HepG2 (cell line): ENCODE measurements around the gene SSNA1. TPM values are rescaled to one million over a fixed set of nuclear protein-coding genes. Genes with fewer than 3 reads are reported as not detected.

ENCODE experiments used
- BCLAF1 ChIP-seq: fragments of 450-650 bp; IDR thresholded peaks from 2 replicates; pipeline ENCODE4 v1.6.1; 2017; ENCODE audit warnings: mild to moderate bottlenecking
- BRCA1 ChIP-seq: sonication (generic); formaldehyde crosslinking; IDR thresholded peaks from 2 replicates; pipeline ENCODE4 v1.4.0; 2020; ENCODE audit warnings: missing genetic modification reagents
- ELF4 ChIP-seq: sonication (generic); formaldehyde crosslinking; IDR thresholded peaks from 2 replicates; pipeline ENCODE4 v1.5.0; 2020; ENCODE audit warnings: missing genetic modification reagents, mild to moderate bottlenecking, moderate library complexity, borderline replicate concordance
- MTA3 ChIP-seq: sonication (generic); formaldehyde crosslinking; IDR thresholded peaks from 2 replicates; pipeline ENCODE4 v1.4.0; 2020; ENCODE audit warnings: missing genetic modification reagents
- MXD4 ChIP-seq: IDR thresholded peaks from 2 replicates; pipeline ENCODE4 v1.6.1; 2016; ENCODE audit warnings: mild to moderate bottlenecking, missing biosample characterization, missing genetic modification reagents
- NFE2 ChIP-seq: sonication (generic); formaldehyde crosslinking; IDR thresholded peaks from 2 replicates; pipeline ENCODE4 v1.4.0; 2020; ENCODE audit warnings: missing genetic modification reagents
- PHF20 ChIP-seq: sonication (generic); formaldehyde crosslinking; IDR thresholded peaks from 2 replicates; pipeline ENCODE4 v1.5.0; 2020; ENCODE audit warnings: mild to moderate bottlenecking, missing genetic modification reagents
- REXO4 ChIP-seq: sonication (generic); formaldehyde crosslinking; IDR thresholded peaks from 2 replicates; pipeline ENCODE4 v1.8.0; 2022; ENCODE audit warnings: missing genetic modification reagents, mild to moderate bottlenecking, borderline replicate concordance
- RXRB ChIP-seq: IDR thresholded peaks from 2 replicates; pipeline ENCODE4 v1.6.1; 2016; ENCODE audit warnings: borderline replicate concordance, missing genetic modification reagents, missing compliant biosample characterization
- SIN3B ChIP-seq: fragments of 150-350 bp; IDR thresholded peaks from 2 replicates; pipeline ENCODE4 v1.6.1; 2014; ENCODE audit warnings: low read length
- SRSF1 ChIP-seq: fragments of 200-400 bp; formaldehyde crosslinking; optimal IDR thresholded peaks from 2 replicates; pipeline ENCODE3; 2017; ENCODE audit warnings: mild to moderate bottlenecking, low read depth, low read length, moderate library complexity
- THYN1 ChIP-seq: sonication (generic); formaldehyde crosslinking; IDR thresholded peaks from 2 replicates; pipeline ENCODE4 v1.8.1; 2023; ENCODE audit warnings: low read depth, mild to moderate bottlenecking, moderate library complexity, missing genetic modification reagents, borderline replicate concordance
- ZFP41 ChIP-seq: sonication (generic); formaldehyde crosslinking; IDR thresholded peaks from 2 replicates; pipeline ENCODE4 v1.4.0; 2020; ENCODE audit warnings: mild to moderate bottlenecking, missing genetic modification reagents, borderline replicate concordance
- ZFY ChIP-seq: sonication (generic); formaldehyde crosslinking; IDR thresholded peaks from 2 replicates; pipeline ENCODE4 v1.4.0; 2020; ENCODE audit warnings: missing genetic modification reagents
- ZKSCAN1 ChIP-seq: fragments of 150-350 bp; IDR thresholded peaks from 2 replicates; pipeline ENCODE4 v1.6.1; 2014; ENCODE audit warnings: low read length
- ZKSCAN5 ChIP-seq: sonication (generic); formaldehyde crosslinking; IDR thresholded peaks from 2 replicates; pipeline ENCODE4 v1.5.1; 2020; ENCODE audit warnings: mild to moderate bottlenecking, missing genetic modification reagents
- ZNF101 ChIP-seq: sonication (generic); formaldehyde crosslinking; IDR thresholded peaks from 2 replicates; pipeline ENCODE4 v1.4.0; 2020; ENCODE audit warnings: mild to moderate bottlenecking, low read depth, missing genetic modification reagents, borderline replicate concordance
- ZNF121 ChIP-seq: sonication (generic); formaldehyde crosslinking; IDR thresholded peaks from 2 replicates; pipeline ENCODE4 v1.5.0; 2020; ENCODE audit warnings: mild to moderate bottlenecking, missing genetic modification reagents
- ZNF142 ChIP-seq: sonication (generic); formaldehyde crosslinking; IDR thresholded peaks from 2 replicates; pipeline ENCODE4 v1.4.0; 2020; ENCODE audit warnings: missing genetic modification reagents
- ZNF263 ChIP-seq: sonication (generic); formaldehyde crosslinking; IDR thresholded peaks from 2 replicates; pipeline ENCODE4 v1.4.0; 2020; ENCODE audit warnings: missing genetic modification reagents
- ZNF274 ChIP-seq: sonication (generic); formaldehyde crosslinking; IDR thresholded peaks from 2 replicates; pipeline ENCODE4 v1.5.1; 2020; ENCODE audit warnings: mild to moderate bottlenecking, missing genetic modification reagents
- ZNF326 ChIP-seq: sonication (generic); formaldehyde crosslinking; IDR thresholded peaks from 2 replicates; pipeline ENCODE4 v1.4.0; 2020; ENCODE audit warnings: missing genetic modification reagents, borderline replicate concordance
- ZNF546 ChIP-seq: sonication (generic); formaldehyde crosslinking; conservative IDR thresholded peaks from 2 replicates; pipeline ENCODE4 v1.8.1; 2023; ENCODE audit warnings: mild to moderate bottlenecking, missing genetic modification reagents
- ZNF557 ChIP-seq: sonication (generic); formaldehyde crosslinking; IDR thresholded peaks from 2 replicates; pipeline ENCODE4 v1.4.0; 2020; ENCODE audit warnings: missing genetic modification reagents
- ZNF563 ChIP-seq: sonication (generic); formaldehyde crosslinking; IDR thresholded peaks from 2 replicates; pipeline ENCODE4 v1.8.0; 2022; ENCODE audit warnings: mild to moderate bottlenecking, moderate library complexity, missing genetic modification reagents
- polyA plus RNA-seq, 8 experiments: library from polyadenylated mRNA; depleted of rRNA in 3 of 8; stranded (reverse) in 7 of 8; unstranded in 1 of 8; fragments of >200 nt; fragmentation: Illumina TruSeq in 4 of 8; extraction: Trizol in 4 of 8; gene quantifications; 2 replicates each; pipeline versions ENCODE4 v1.2.1 to v1.2.3, GENCODE V29; 2011 to 2016; ENCODE audit warnings: low read depth in 4 of 8, missing spikeins in 1 of 8, mixed read lengths in 1 of 8; ENCODE audit not compliant: insufficient read depth in 1 of 8
- total RNA-seq, 5 experiments: library from RNA; depleted of rRNA; stranded (reverse); fragments of >200 nt; fragmentation: Illumina TruSeq; extraction: Trizol; gene quantifications; 2 replicates each; pipeline ENCODE4 v1.2.3, GENCODE V29; 2016; ENCODE audit warnings: low read depth in 1 of 5

The SSNA1 gene
- total and polyA plus RNA-seq, 2 of the 13 experiments (the other 11 are each of a cell fraction or from before 2014, with no cell fraction given), result 35.9 to 49.4 TPM

DNA sequence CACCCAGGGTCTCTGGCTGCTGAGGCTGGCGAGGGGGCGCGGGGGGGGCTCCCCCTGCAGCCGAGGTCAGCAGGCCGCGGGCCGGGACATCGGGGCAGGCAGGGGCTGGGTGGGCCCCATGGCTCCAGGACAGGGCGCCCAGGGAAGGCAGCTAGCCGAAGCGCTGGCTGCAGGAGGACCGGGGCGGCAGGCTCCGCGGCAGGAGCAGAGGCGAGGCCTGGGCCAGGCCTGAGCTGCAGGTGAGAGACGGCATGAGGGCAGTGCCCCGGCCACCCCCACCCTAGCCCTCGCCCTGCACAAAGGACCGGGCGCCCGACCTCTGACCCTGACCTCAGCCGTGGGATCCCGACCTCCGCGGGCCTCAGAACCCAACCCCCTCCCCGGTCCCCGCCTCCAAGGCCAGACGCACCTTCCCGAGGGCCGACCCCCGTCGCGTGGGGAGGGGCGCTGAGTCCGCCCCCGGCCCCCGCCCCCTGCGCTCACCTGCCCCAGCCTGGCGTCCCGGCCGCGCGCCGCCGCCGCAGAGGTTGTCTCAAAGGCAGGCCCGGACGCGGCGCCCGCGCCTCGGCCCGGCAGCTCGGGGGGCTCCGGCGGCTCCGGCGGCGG, 33.1 kb downstream of the SSNA1 start (continued):
- TF ChIP-seq ZNF563 (CRISPR knock-in tag) (no peak), ELF4 (no peak), MXD4 (CRISPR knock-in tag) (peak; percentile 25; the same call in 1 of the 2 replicates), NFE2 (CRISPR knock-in tag) (no peak), BRCA1 (CRISPR knock-in tag) (no peak), ZNF121 (CRISPR knock-in tag) (no peak), ZNF263 (CRISPR knock-in tag) (0 out of 2 replicates have a peak, but pooled peaks have one; percentile 24), ZFP41 (no peak), RXRB (0 out of 2 replicates have a peak, but pooled peaks have one; percentile 26), THYN1 (CRISPR knock-in tag) (no peak), ZNF101 (no peak), ZNF546 (no peak), ZKSCAN1 (no peak), SRSF1 (peak; percentile 50), ZFY (CRISPR knock-in tag) (peak; percentile 85), SIN3B (no peak), PHF20 (CRISPR knock-in tag) (no peak), ZNF326 (CRISPR knock-in tag) (no peak), ZNF274 (CRISPR knock-in tag) (no peak), BCLAF1 (no peak), ZNF557 (CRISPR knock-in tag) (no peak), ZNF142 (CRISPR knock-in tag) (no peak), ZKSCAN5 (CRISPR knock-in tag) (no peak), MTA3 (CRISPR knock-in tag) (no peak), REXO4 (no peak)
